H1 (cell line): ENCODE data around the gene SLC22A23. TPM values are rescaled to one million over a fixed set of nuclear protein-coding genes. Genes with fewer than 3 reads are reported as not detected.

ENCODE experiments used
- CTCF ChIA-PET: fragments of 300-600 bp; sonication (Branson Sonifier 250); formaldehyde crosslinking; loops from one replicate; lab custom pipeline; 2021; ENCODE audit not compliant: partially characterized antibody; lab: Charles Lee
- POLR2A ChIA-PET: fragments of 300-600 bp; sonication (Branson Sonifier 250); formaldehyde crosslinking; loops from one replicate; lab custom pipeline; 2021; ENCODE audit warnings: inconsistent platforms; ENCODE audit not compliant: partially characterized antibody; lab: Charles Lee
- DNase-seq, 2 experiments: peaks; one replicate each; pipeline versions ENCODE4 v3.0.0 to v3.0.0-alpha.2; 2010 to 2022; ENCODE audit warnings: low spot score in 2 of 2, low read depth in 1 of 2, mixed read lengths in 1 of 2
- FAIRE-seq: peaks from 2 replicates; lab custom pipeline; 2011; peaks lifted over from hg19 to GRCh38; lab: Jason Lieb, UNC
- H2AFZ ChIP-seq: 2 replicates; pipeline ENCODE4 v1.8.1; 2012; ENCODE audit warnings: low read length, inconsistent platforms
- H2AK5ac ChIP-seq: 2 replicates; pipeline ENCODE4 v1.6.1; 2013; ENCODE audit warnings: low read depth, low read length
- H2BK120ac ChIP-seq: replicated peaks from 2 replicates; pipeline ENCODE3; 2013; ENCODE audit warnings: low read depth, low read length, inconsistent platforms
- H2BK12ac ChIP-seq: 2 replicates; pipeline ENCODE4 v1.6.1; 2013; ENCODE audit warnings: low read depth, low read length
- H2BK15ac ChIP-seq: 2 replicates; pipeline ENCODE4 v1.6.1; 2013; ENCODE audit warnings: low read length
- H2BK20ac ChIP-seq: 2 replicates; pipeline ENCODE4 v1.6.1; 2013; ENCODE audit warnings: low read length
- H2BK5ac ChIP-seq: 2 replicates; pipeline ENCODE4 v1.6.1; 2013; ENCODE audit warnings: low read depth, low read length
- H3K14ac ChIP-seq: 2 replicates; pipeline ENCODE4 v1.6.1; 2013; ENCODE audit warnings: inconsistent platforms; ENCODE audit not compliant: insufficient read length
- H3K18ac ChIP-seq: 2 replicates; pipeline ENCODE4 v1.6.1; 2013; ENCODE audit warnings: low read length; ENCODE audit errors: extremely low read depth
- H3K23ac ChIP-seq: 2 replicates; pipeline ENCODE4 v1.6.1; 2013; ENCODE audit warnings: inconsistent platforms; ENCODE audit not compliant: insufficient read length
- H3K23me2 ChIP-seq: 2 replicates; pipeline ENCODE4 v1.6.1; 2013; ENCODE audit warnings: low read depth, low read length
- H3K27ac ChIP-seq: 2 replicates; pipeline ENCODE4 v1.6.1; 2011; ENCODE audit warnings: low read depth, low read length, inconsistent platforms
- H3K27me3 ChIP-seq, 4 experiments: replicated peaks in 1 of 4; 1 replicate in 1 of 4; 2 replicates in 3 of 4; pipeline versions ENCODE4 v1.6.1 to v1.8.1; 2011 to 2013; ENCODE audit warnings: low read length in 3 of 4, mild to moderate bottlenecking in 3 of 4, inconsistent platforms in 2 of 4, mixed read lengths in 2 of 4, moderate library complexity in 1 of 4; ENCODE audit not compliant: control insufficient read depth in 3 of 4, insufficient read depth in 3 of 4; ENCODE audit errors: extremely low read depth in 1 of 4
- H3K36me3 ChIP-seq, 4 experiments: 2 replicates each; pipeline versions ENCODE4 v1.6.1 to v1.8.1; 2011 to 2013; ENCODE audit warnings: mild to moderate bottlenecking in 4 of 4, low read length in 3 of 4, moderate library complexity in 2 of 4, control low read depth in 1 of 4, inconsistent platforms in 1 of 4; ENCODE audit not compliant: insufficient read depth in 4 of 4, control insufficient read depth in 2 of 4
- H3K4ac ChIP-seq: replicated peaks from 2 replicates; pipeline ENCODE3; 2013; ENCODE audit warnings: low read length, low read depth, mixed read lengths, inconsistent platforms; ENCODE audit not compliant: insufficient read length
- H3K4me1 ChIP-seq, 4 experiments: replicated peaks in 1 of 4; 1 replicate in 1 of 4; 2 replicates in 3 of 4; pipeline versions ENCODE4 v1.6.1 to v1.8.1; 2011 to 2013; ENCODE audit warnings: low read length in 3 of 4, inconsistent platforms in 2 of 4, mixed read lengths in 1 of 4; ENCODE audit not compliant: insufficient read depth in 4 of 4, control insufficient read depth in 3 of 4
- H3K4me2 ChIP-seq, 2 experiments: 2 replicates each; pipeline versions ENCODE4 v1.6.1 to v1.8.1; 2011 to 2013; ENCODE audit warnings: low read depth in 2 of 2, low read length in 2 of 2, control low read depth in 1 of 2, inconsistent platforms in 1 of 2, mild to moderate bottlenecking in 1 of 2; ENCODE audit not compliant: insufficient read depth in 1 of 2
- H3K4me3 ChIP-seq, 4 experiments: fragments of 200-600, 300-600 bp in 1 of 4; sonication (generic), shearing (Covaris generic), sonication (Bioruptor Twin) in 1 of 4; 2 replicates each; pipeline versions ENCODE4 v1.5.1 to v1.8.1; 2011 to 2016; ENCODE audit warnings: low read length in 4 of 4, low read depth in 3 of 4, control low read depth in 2 of 4, inconsistent platforms in 2 of 4, mild to moderate bottlenecking in 2 of 4, mixed read lengths in 1 of 4, moderate library complexity in 1 of 4; ENCODE audit not compliant: insufficient read depth in 2 of 4; ENCODE audit errors: extremely low read depth in 1 of 4
- H3K56ac ChIP-seq: replicated peaks from 2 replicates; pipeline ENCODE3; 2013; ENCODE audit warnings: low read depth, mild to moderate bottlenecking, mixed read lengths, low read length, inconsistent platforms; ENCODE audit not compliant: insufficient read length
- H3K79me1 ChIP-seq: 2 replicates; pipeline ENCODE4 v1.6.1; 2013; ENCODE audit warnings: low read depth, low read length, control low read depth
- H3K79me2 ChIP-seq, 2 experiments: 2 replicates each; pipeline versions ENCODE4 v1.6.1 to v1.8.1; 2012 to 2013; ENCODE audit warnings: low read length in 2 of 2, mild to moderate bottlenecking in 2 of 2, inconsistent platforms in 1 of 2; ENCODE audit not compliant: insufficient read depth in 2 of 2, control insufficient read depth in 1 of 2
- H3K9ac ChIP-seq, 4 experiments: replicated peaks in 1 of 4; 1 replicate in 1 of 4; 2 replicates in 3 of 4; pipeline versions ENCODE4 v1.6.1 to v1.8.1; 2011 to 2013; ENCODE audit warnings: low read depth in 3 of 4, low read length in 3 of 4, control low read depth in 2 of 4, mild to moderate bottlenecking in 2 of 4, moderate library complexity in 2 of 4, inconsistent platforms in 1 of 4; ENCODE audit errors: extremely low read depth in 1 of 4
- H3K9me3 ChIP-seq, 2 experiments: 2 replicates each; pipeline versions ENCODE4 v1.6.1 to v1.8.1; 2012 to 2013; ENCODE audit warnings: mild to moderate bottlenecking in 2 of 2, moderate library complexity in 2 of 2, control low read depth in 1 of 2, inconsistent platforms in 1 of 2, low read depth in 1 of 2, low read length in 1 of 2, mixed read lengths in 1 of 2; ENCODE audit not compliant: insufficient read depth in 2 of 2
- H4K20me1 ChIP-seq, 2 experiments: replicated peaks in 1 of 2; 2 replicates each; pipeline versions ENCODE3 to v1.8.1; 2011 to 2013; ENCODE audit warnings: inconsistent platforms in 2 of 2, low read length in 2 of 2, mild to moderate bottlenecking in 1 of 2; ENCODE audit not compliant: insufficient read depth in 2 of 2, control insufficient read depth in 1 of 2
- H4K5ac ChIP-seq: 2 replicates; pipeline ENCODE4 v1.6.1; 2013; ENCODE audit warnings: low read length, low read depth, mixed read lengths, inconsistent platforms; ENCODE audit not compliant: insufficient read length
- H4K8ac ChIP-seq: 2 replicates; pipeline ENCODE4 v1.8.0; 2013; ENCODE audit warnings: mild to moderate bottlenecking, moderate library complexity, low read length, inconsistent platforms; ENCODE audit not compliant: insufficient read depth; ENCODE audit errors: extremely low read depth
- H4K91ac ChIP-seq: replicated peaks from 2 replicates; pipeline ENCODE3; 2013; ENCODE audit warnings: low read length, mixed read lengths, inconsistent platforms; ENCODE audit not compliant: insufficient read length
- CTBP2 ChIP-seq: IDR thresholded peaks from 2 replicates; pipeline ENCODE4 v1.7.0; 2011; ENCODE audit warnings: borderline replicate concordance, mild to moderate bottlenecking, moderate library complexity, mixed read lengths, low read length; ENCODE audit not compliant: insufficient read depth, insufficient read length
- FOSL1 ChIP-seq: IDR thresholded peaks from 2 replicates; pipeline ENCODE4 v1.6.1; 2011; ENCODE audit warnings: mild to moderate bottlenecking, low read depth, low read length, moderate library complexity; ENCODE audit not compliant: insufficient read depth
- TCF12 ChIP-seq: IDR thresholded peaks from 2 replicates; pipeline ENCODE4 v1.6.1; 2011; ENCODE audit warnings: low read depth, mild to moderate bottlenecking, low read length
- YY1 ChIP-seq: IDR thresholded peaks from 2 replicates; pipeline ENCODE4 v1.6.1; 2011; ENCODE audit warnings: low read depth, mild to moderate bottlenecking, low read length
- WGBS, 2 experiments: shearing (Covaris generic) in 1 of 2; methylation state at CpG; one replicate each; pipeline versions ENCODE4 v1.1.6 to v1.1.7; 2013 to 2015; ENCODE audit warnings: low lambda C conversion rate in 2 of 2, mixed read lengths in 2 of 2, inconsistent platforms in 1 of 2, low coverage in 1 of 2, missing lambda C conversion rate in 1 of 2; ENCODE audit not compliant: insufficient replicate concordance in 2 of 2, insufficient coverage in 1 of 2, insufficient read length in 1 of 2; ENCODE audit errors: extremely low coverage in 1 of 2, missing lambda C conversion rate in 1 of 2; 5-methylcytosine and 5-hydroxymethylcytosine counted together
- polyA plus RNA-seq, 7 experiments: library from polyadenylated mRNA; depleted of rRNA in 3 of 7; stranded (reverse) in 5 of 7; unstranded in 2 of 7; fragments of >200 nt in 5 of 7; fragments of 200-250 nt in 2 of 7; gene quantifications; 1 replicate in 5 of 7; 2 replicates in 1 of 7; 4 replicates in 1 of 7; pipeline versions ENCODE4 v1.2.1 to v1.2.3, GENCODE V29; 2011 to 2013; ENCODE audit warnings: missing spikeins in 2 of 7, mixed read lengths in 2 of 7
- total RNA-seq: library from RNA; stranded (reverse); fragmentation: NEBNext Ultra II Directional; extraction: Animal tissue kit (Norgen Biotek cat#: 25700); gene quantifications from 2 replicates; pipeline ENCODE4 v1.2.1, GENCODE V29; 2021

The SLC22A23 gene
- total and polyA plus RNA-seq, 2 of the 8 experiments (the other 6 are each of a cell fraction or from before 2014, with no cell fraction given): 9.9 to 38.4 TPM

GRCh38 chr6:3484192-3484591 lies 27.3 kb upstream of the SLC22A23 start:
- H3K4ac ChIP-seq: no peak overlapping the region
- POLR2A ChIA-PET: no interaction called here
- 87% methylated on average over 8 of the region's 8 CpGs; no CpG with 5 or more reads in 1 of the 2 experiments for WGBS, 2 experiments
- no peak overlapping the region for H3K27ac ChIP-seq
- H3K4me2 ChIP-seq: no peak overlapping the region
- H3K4me1 ChIP-seq: peaks cover 7 to 12% (median 7%) of the 10 kb centered on the region in 4 experiments
- H3K79me1 ChIP-seq: no peaks in the 10 kb centered on the region
- H3K9ac ChIP-seq: no peak overlapping the region
- no peak overlapping the region for H3K23ac ChIP-seq
- H3K18ac ChIP-seq: no peak overlapping the region
- no peaks in the 10 kb centered on the region for H3K79me2 ChIP-seq
- H2BK12ac ChIP-seq: no peak overlapping the region
- no peak overlapping the region for H4K91ac ChIP-seq
- H3K27me3 ChIP-seq: no peaks in the 10 kb centered on the region
- H2BK15ac ChIP-seq: no peak overlapping the region
- H2BK20ac ChIP-seq: no peak overlapping the region
- CTCF ChIA-PET: interaction anchor here (0.9 to 1.6 kb wide), 3 partner anchors 12 to 201 kb away, joined by 3 to 4 read pairs (median 3); no protein-coding TSS in a partner anchor
- DNase-seq (no peak), FAIRE-seq (no peak)
- no peak overlapping the region for H4K8ac ChIP-seq
- H2AFZ ChIP-seq: no peak overlapping the region
- no peaks in the 10 kb centered on the region; the same call in 1 of the 2 replicates for H3K23me2 ChIP-seq
- no peak overlapping the region for H2BK5ac ChIP-seq
- H3K4me3 ChIP-seq: no peak overlapping the region
- H2AK5ac ChIP-seq: no peak overlapping the region
- no peaks in the 10 kb centered on the region for H4K20me1 ChIP-seq
- no peaks in the 10 kb centered on the region for H3K36me3 ChIP-seq
- peaks cover 5 to 10% of the 10 kb centered on the region in 2 experiments; a peak in 3 of 4 replicates for H3K9me3 ChIP-seq
- TF ChIP-seq TCF12 (no peak), CTBP2 (no peak), FOSL1 (no peak), YY1 (0 out of 2 replicates have a peak, but pooled peaks have one; percentile 24)
- TF ChIP-seq, all 59 proteins: peak for 1
- Histone ChIP-seq H3K56ac (no peak overlapping the region), H4K5ac (no peak overlapping the region), H2BK120ac (no peak overlapping the region), H3K14ac (no peak overlapping the region)
